ENCODE results near the gene NEU2. TPM values are rescaled to one million over a fixed set of nuclear protein-coding genes. Genes with fewer than 3 reads are reported as not detected.

The NEU2 gene
- total and polyA plus RNA-seq, 9 of the 15 experiments (the other 6 are each of a cell fraction or from before 2014, with no cell fraction given): not detected

GRCh38 chr2:233060501-233060979 is 28.1 kb downstream of the NEU2 start:
- Histone ChIP-seq H3K36me3 (ENCODE audit: control insufficient read depth, insufficient read depth, low read length) (no peaks in the 10 kb centered on the region), H2AFZ (ENCODE audit: low read depth, low read length) (peak overlapping the region; percentile 90), H3K9ac (ENCODE audit: insufficient read depth in 1 of 2, low read depth in 2 of 2, low read length in 2 of 2) (peak overlapping the region in 1 of 2 experiments; percentile 77; a peak in 2 of 4 replicates), H3K4me2 (ENCODE audit: insufficient read depth, low read length) (peak overlapping the region; percentile 62), H3K4me1 (replicated peaks in 1 of 2; ENCODE audit: control insufficient read depth in 2 of 2, insufficient read depth in 2 of 2, low read length in 2 of 2) (peaks cover 13 to 48% of the 10 kb centered on the region in 2 experiments; a peak in 4 of 5 replicates), H3K27ac (ENCODE audit: extremely low read depth, low read depth, low read length) (no peak overlapping the region; the same call in 2 of the 3 replicates), H3K9me1 (ENCODE audit: control insufficient read depth, insufficient read depth, low read length) (no peaks in the 10 kb centered on the region), H4K20me1 (replicated peaks; ENCODE audit: control insufficient read depth, insufficient read depth, low read length) (no peaks in the 10 kb centered on the region), H3K9me3 (replicated peaks; ENCODE audit: control insufficient read depth, insufficient read depth, low read depth, low read length) (no peaks in the 10 kb centered on the region), H3K27me3 (ENCODE audit: control insufficient read depth in 2 of 2, insufficient read depth in 2 of 2, low read length in 2 of 2) (no peaks in the 10 kb centered on the region), H3K79me2 (ENCODE audit: control insufficient read depth, insufficient read depth, low read length) (no peaks in the 10 kb centered on the region; the same call in 2 of the 3 replicates), H3K4me3 (peak overlapping the region; percentile 23)
- peak; percentile 10; the same call in 1 of the 2 replicates for TF ChIP-seq ARID4B (CRISPR knock-in tag; IDR thresholded peaks at IDR 0.05)
- TF ChIP-seq SMAD1 (IDR thresholded peaks at IDR 0.05; ENCODE audit: low read depth, low read length, partially characterized antibody): no peak
- TF ChIP-seq FOXA3 (CRISPR knock-in tag; conservative IDR thresholded peaks at IDR 0.05 in 1 of 2, IDR thresholded peaks at IDR 0.05 in 1 of 2): 0 out of 4 replicates have a peak, but pooled peaks of 1 of the 2 experiments have one; percentile 33
- TF ChIP-seq ELF1 (tag; IDR thresholded peaks at IDR 0.05): no peak
- TF ChIP-seq TFAP4 (CRISPR knock-in tag; IDR thresholded peaks at IDR 0.05; ENCODE audit: borderline replicate concordance): 0 out of 2 replicates have a peak, but pooled peaks have one; percentile 10
- peak; percentile 49; the same call in 1 of the 2 replicates for TF ChIP-seq GABPB1 (CRISPR knock-in tag; IDR thresholded peaks at IDR 0.05)
- FAIRE-seq (no peak), DNase-seq (ENCODE audit: extremely low read depth in 1 of 4, low spot score in 3 of 4) (no peak), ATAC-seq (no peak)
- POLR2A ChIA-PET: interaction anchor here (0.7 to 1.1 kb wide), 3 partner anchors 12 to 366 kb away, joined by 3 read pairs; no protein-coding TSS in a partner anchor
- CTCF ChIA-PET (ENCODE audit: low intra/inter-chr PET ratio): no interaction called here
- BruUV-seq (replicated peaks): no TSS peak
- 87% methylated on average over 8 of the region's 13 CpGs for WGBS (ENCODE audit: insufficient coverage, low coverage, missing lambda C conversion rate)
- intact Hi-C loops (cut with micrococcal nuclease): no loop called here
- in situ Hi-C loops (cut with MboI): no loop called here
